Measurements from ENCODE around the gene NR2F1. TPM values are rescaled to one million over a fixed set of nuclear protein-coding genes. Genes with fewer than 3 reads are reported as not detected.

NR2F1 gene
- total and polyA plus RNA-seq, 2 experiments from 2014 or later: 0.13 to 1.3 TPM

DNA sequence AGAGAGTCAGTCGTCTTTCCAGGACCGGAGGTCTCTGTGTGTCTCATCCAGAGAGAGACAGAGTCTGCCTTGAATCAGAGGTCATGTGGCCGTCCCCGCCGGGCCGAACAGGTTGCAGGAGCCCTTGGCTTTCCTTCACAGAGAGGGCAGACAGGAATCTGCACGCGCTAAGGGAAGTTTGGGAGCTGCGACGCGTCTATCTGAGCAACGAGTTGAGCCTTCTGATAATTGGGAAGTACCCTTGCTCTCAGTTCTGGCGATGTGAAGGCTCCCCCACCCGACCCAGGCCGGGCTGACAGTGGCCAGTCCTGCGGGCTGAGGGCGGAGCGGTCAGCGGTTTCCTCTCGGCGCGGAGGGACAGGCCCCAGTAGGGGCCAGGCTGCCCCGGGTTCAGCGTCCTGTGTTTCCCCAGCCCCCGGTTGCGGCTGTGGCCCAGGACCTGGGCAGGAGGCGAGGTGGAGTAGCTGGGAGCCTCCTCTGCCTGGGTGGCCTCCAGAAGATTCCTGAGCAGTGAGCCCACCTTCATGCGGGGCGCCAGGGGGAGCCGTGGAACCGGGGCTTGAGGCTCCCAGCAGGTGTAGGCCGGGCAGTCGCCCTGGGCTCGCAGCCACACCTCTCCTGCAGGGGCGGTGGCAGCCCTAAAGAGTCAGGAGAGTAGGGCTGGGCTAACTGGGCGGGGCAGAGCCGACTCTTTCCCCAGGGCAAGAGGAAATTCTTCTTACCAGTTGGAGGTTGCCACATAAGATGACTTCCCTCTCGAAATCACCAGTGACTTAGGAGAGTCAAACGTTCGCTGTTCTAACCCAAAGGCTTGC lies 13.9 kb downstream of the NR2F1 start:
- H3K9me3 ChIP-seq (ENCODE audit: low read depth): no peaks in the 10 kb centered on the region
- peaks cover 100% of the 10 kb centered on the region for H3K27me3 ChIP-seq
- H3K4me3 ChIP-seq: no peak overlapping the region
- H3K4me1 ChIP-seq (ENCODE audit: low read depth): peaks cover 7% of the 10 kb centered on the region
- DNase-seq (ENCODE audit: low read depth in 1 of 2, low spot score in 1 of 2): peak in 1 of 2 donors; percentile 36
- H3K36me3 ChIP-seq: no peaks in the 10 kb centered on the region
- no peak overlapping the region for H3K27ac ChIP-seq
- TF ChIP-seq, protein P1, sequence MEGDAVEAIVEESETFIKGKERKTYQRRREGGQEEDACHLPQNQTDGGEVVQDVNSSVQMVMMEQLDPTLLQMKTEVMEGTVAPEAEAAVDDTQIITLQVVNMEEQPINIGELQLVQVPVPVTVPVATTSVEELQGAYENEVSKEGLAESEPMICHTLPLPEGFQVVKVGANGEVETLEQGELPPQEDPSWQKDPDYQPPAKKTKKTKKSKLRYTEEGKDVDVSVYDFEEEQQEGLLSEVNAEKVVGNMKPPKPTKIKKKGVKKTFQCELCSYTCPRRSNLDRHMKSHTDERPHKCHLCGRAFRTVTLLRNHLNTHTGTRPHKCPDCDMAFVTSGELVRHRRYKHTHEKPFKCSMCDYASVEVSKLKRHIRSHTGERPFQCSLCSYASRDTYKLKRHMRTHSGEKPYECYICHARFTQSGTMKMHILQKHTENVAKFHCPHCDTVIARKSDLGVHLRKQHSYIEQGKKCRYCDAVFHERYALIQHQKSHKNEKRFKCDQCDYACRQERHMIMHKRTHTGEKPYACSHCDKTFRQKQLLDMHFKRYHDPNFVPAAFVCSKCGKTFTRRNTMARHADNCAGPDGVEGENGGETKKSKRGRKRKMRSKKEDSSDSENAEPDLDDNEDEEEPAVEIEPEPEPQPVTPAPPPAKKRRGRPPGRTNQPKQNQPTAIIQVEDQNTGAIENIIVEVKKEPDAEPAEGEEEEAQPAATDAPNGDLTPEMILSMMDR (IDR thresholded peaks at IDR 0.05; ENCODE audit: low read depth, low read length): peak; percentile 18

DNA sequence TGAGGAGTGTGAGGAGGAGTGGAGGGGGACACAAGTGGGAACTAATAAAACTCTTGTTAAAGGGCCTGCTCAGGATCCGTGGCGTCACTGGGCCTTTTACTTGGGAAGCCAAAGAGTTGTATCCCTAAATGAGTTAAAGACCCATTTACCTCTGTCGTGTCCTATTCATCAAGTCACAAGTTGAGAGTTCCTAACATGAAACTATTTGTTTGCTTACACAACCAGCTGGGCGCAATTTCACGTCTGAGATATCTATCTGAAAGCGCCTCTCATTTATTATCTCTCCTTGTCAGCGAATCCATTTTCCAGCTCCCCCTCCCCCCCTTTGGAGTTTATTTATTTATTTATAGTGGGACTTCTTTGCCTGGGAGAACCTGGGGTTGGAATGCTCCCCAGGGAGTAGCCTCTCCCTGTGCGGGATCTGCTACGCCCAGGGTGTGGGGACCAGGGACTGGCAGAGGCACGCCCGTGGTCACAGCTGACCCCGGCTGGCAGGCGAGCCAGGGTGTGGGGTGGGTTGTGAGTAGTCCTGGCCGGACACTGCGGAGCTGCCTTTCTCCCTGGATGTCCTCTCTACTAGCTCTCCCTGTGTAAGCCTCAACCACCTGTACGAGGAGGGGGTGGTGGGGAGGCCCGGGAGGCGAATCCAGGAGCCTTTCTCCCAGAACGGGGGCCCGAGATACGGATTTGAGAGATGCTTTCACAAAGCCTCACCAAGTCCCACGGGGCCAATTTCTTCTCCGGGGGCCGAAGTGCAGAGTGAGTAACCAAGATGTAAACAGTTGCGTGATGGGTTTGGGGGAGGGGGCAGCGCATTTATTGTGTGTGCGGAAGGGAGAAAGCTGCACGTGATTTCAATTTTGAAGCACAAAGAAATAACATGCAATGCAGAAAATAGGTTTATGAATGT lies 15.3 kb downstream of the NR2F1 start:
- H3K27me3 ChIP-seq: peaks cover 100% of the 10 kb centered on the region
- H3K4me1 ChIP-seq (ENCODE audit: low read depth): peaks cover 7% of the 10 kb centered on the region
- no peak for DNase-seq (ENCODE audit: low read depth in 1 of 2, low spot score in 1 of 2)
- TF ChIP-seq, protein P1 (IDR thresholded peaks at IDR 0.05; ENCODE audit: low read depth, low read length): no peak
- H3K27ac ChIP-seq: no peak overlapping the region
- H3K9me3 ChIP-seq (ENCODE audit: low read depth): no peaks in the 10 kb centered on the region
- H3K4me3 ChIP-seq: no peak overlapping the region
- H3K36me3 ChIP-seq: no peaks in the 10 kb centered on the region

DNA sequence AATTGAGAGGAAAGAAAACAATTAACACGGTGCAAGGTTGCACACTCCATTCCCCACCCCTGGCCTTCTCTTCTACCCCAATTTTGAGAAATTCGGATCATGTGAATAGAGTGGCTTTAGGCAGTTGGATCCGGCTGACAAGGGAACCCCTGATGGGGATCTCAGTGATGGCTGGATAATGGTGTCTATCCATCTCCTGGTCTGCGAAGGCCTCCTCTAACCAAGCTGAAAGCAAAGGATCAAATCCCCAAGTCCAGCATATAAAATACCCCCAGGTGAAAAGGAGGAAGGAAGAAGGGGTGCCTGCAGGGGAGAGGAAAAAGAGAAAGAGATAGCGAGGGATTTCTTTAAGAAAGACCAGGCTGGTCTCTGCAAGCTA lies 16.0 kb downstream of the NR2F1 start:
- TF ChIP-seq, protein P1 (IDR thresholded peaks at IDR 0.05; ENCODE audit: low read depth, low read length): no peak
- H3K36me3 ChIP-seq: no peaks in the 10 kb centered on the region
- H3K27ac ChIP-seq: no peak overlapping the region
- H3K4me1 ChIP-seq (ENCODE audit: low read depth): peaks cover 7% of the 10 kb centered on the region
- H3K4me3 ChIP-seq: no peak overlapping the region
- no peaks in the 10 kb centered on the region for H3K9me3 ChIP-seq (ENCODE audit: low read depth)
- DNase-seq (ENCODE audit: low read depth in 1 of 2, low spot score in 1 of 2): no peak
- peaks cover 100% of the 10 kb centered on the region for H3K27me3 ChIP-seq

DNA sequence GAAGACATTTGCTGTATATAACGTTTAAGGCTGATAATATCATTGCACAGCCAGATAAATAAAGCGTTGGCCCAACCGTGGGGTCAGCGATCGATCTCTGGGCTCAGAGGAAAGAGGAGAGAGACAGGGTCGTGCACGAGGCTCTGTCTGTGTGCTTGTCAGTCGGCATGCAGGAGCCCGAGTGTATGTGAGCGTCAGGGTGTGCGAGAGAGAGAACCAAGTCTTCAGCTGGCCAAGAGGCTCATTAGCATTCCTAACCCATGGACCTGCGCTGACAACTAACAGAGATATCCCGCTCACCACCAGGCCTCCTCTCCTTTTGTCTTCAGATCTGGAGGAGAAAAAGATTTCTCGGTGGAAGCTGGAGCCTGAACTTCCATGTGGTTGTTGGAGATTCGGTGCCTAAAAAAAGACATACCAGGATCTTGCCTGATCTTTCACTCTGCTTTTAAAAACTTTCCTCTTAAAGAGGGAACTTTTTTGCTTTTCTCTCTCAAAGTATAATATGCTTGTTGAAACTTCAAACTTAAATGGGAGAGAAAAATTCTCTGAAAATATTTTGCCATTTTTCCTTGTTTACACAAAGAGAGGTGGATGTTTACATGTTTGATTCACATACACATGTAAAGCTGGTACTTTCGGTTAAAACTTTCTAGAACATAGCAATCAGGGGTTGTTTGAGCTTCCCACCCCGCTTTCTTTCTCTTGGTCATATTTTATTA lies 16.5 kb downstream of the NR2F1 start:
- Histone ChIP-seq H3K4me3 (no peak overlapping the region), H3K9me3 (ENCODE audit: low read depth) (no peaks in the 10 kb centered on the region), H3K36me3 (no peaks in the 10 kb centered on the region), H3K27ac (no peak overlapping the region), H3K27me3 (peaks cover 100% of the 10 kb centered on the region), H3K4me1 (ENCODE audit: low read depth) (peaks cover 7% of the 10 kb centered on the region)
- no peak for DNase-seq (ENCODE audit: low read depth in 1 of 2, low spot score in 1 of 2)
- TF ChIP-seq, protein P1 (IDR thresholded peaks at IDR 0.05; ENCODE audit: low read depth, low read length): no peak

DNA sequence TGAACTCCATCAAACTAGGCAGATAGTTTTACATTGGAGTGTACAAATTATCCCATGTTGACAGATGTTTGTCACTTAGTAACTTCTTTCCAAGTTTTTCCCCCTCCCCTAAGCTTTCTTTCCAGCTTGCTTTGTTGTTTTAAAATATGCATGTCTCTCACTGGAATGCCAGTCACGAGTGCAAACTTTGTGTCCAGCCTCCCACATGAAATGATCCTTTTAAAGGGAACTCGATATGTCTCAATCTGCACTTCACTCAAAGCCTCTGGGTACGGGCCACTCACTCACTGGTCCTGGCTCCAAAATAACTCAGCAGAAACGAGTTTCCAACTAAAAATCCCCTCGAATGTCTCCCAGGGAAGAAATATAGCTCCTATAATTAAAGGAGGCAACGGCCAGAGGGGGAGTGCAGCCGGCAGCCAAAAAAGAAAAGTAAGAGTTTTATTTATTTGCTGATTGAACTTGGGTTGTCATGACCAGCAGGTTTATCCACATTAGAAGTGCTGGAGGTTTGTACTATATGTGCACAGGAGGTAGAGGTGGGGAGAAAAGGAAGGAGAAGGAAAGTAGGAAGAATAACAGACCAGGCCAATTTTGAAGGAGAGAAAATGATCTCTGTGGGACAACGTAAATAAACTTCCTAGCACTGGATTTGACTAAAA lies 17.5 kb downstream of the NR2F1 start:
- H3K9me3 ChIP-seq (ENCODE audit: low read depth): no peaks in the 10 kb centered on the region
- TF ChIP-seq, protein P1 (IDR thresholded peaks at IDR 0.05; ENCODE audit: low read depth, low read length): no peak
- no peaks in the 10 kb centered on the region for H3K36me3 ChIP-seq
- H3K4me3 ChIP-seq: no peak overlapping the region
- H3K27ac ChIP-seq: no peak overlapping the region
- peaks cover 100% of the 10 kb centered on the region for H3K27me3 ChIP-seq
- DNase-seq (ENCODE audit: low read depth in 1 of 2, low spot score in 1 of 2): no peak
- peaks cover 7% of the 10 kb centered on the region for H3K4me1 ChIP-seq (ENCODE audit: low read depth)

Measured in cardiac muscle cell (in vitro differentiated cells and primary cell).